Measurements from ENCODE around the gene MBD6.
"Not testable (repeated sequence)": the region's sequence is repeated elsewhere in the genome, so short reads cannot be mapped to it uniquely, and the experiment has no call there.

MBD6 gene

DNA sequence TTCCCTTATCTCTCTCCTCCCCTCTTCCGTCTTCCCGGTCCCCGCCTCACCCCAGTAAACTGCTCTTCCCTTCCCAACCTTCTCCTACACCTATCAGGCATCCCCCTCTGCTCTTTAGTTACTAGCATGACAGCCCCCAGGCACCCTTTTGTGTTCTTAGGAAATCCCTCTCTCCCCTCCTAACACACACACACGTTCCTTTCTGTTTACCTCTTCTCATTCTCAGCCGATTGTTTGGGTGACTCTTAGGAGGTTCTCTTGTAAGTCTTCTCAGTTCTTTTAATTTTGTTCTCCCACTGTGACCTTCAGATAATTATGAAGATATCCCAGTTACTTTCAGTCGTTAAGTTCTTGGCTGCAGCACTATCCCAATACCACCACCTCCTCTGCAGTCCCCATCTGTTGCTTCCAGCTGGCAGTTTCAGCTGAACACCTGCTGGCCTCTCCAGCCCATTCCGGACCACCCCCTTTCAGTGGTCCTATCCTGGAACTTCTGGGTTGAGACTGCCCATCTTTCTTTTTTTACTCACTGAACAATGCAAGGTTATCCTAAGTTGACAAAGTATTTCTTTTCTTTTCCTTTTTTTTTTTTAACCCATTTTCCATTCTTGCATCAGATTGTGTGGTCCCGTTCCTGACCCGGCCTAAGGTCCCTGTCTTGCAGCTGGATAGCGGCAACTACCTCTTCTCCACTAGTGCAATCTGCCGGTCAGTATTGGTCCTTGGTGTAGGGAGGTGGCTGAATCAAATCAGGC lies 34.0 kb upstream of the MBD6 start:
- no peak for DNase-seq (ENCODE audit: low read depth in 3 of 3)

DNA sequence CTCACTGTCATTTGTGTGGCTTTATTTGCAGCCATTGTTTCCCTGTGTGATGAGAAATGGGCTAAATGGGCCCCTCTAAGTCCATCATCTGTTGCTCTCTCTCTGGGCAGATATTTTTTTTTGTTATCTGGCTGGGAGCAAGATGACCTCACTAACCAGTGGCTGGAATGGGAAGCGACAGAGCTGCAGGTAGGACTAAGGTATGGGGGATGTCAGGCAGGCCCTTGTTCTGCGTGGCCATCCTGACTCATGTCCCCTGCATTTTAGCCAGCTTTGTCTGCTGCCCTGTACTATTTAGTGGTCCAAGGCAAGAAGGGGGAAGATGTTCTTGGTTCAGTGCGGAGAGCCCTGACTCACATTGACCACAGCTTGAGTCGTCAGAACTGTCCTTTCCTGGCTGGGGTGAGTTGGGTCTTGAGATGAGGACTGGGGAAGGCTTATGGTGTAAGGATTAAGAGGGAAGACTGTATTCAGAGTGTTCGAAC lies 33.4 kb upstream of the MBD6 start:
- DNase-seq (ENCODE audit: low read depth in 3 of 3), result no peak

GRCh38 chr12:57490126-57490525 lies 32.5 kb upstream of the MBD6 start:
- DNase-seq (ENCODE audit: low read depth in 3 of 3), result no peak

DNA sequence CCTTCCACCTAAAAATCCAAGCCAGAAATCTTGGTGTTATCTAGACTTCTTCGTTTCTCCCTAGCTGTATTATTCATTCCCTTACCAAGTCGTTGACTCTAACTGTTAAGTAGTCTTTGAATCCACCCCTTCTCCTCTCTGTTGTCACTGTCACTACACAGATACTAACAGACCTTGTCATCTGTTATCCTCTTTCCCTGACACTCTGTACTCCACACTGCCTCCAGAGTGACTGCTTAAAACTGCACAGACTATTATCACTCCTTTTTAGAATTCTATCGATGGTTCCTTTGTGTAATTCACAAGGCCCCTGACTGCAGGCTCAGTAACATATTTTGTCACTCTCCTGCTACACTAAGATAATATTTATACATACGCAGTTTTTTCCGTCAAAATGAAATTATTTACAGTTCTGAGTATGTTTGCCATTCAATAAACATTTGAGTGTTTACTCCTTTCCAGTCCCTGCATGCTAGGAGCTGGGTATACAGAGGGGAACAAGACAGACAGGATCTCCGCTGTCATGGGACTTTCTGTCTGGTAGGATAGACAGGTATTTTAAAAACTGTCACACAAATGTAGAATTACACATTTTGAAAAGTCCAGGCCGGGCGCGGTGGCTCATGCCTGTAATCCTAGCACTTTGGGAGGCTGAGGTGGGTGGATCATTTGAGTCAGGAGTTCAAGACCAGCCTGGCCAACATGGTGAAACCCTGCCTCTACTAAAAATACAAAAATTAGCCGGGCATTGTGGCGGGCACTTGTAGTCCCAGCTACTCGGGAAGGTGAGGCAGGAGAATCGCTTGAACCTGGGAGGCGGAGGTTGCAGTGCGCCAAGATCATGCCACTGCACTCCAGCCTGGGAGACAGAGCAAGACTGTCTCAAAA lies 31.0 kb upstream of the MBD6 start:
- no peak for DNase-seq (ENCODE audit: low read depth in 3 of 3)

- not testable (repeated sequence) for DNase-seq (ENCODE audit: low read depth in 3 of 3)
Observed at GRCh38 chr12:57495051-57495701, 27.4 kb upstream of the MBD6 start.

DNA sequence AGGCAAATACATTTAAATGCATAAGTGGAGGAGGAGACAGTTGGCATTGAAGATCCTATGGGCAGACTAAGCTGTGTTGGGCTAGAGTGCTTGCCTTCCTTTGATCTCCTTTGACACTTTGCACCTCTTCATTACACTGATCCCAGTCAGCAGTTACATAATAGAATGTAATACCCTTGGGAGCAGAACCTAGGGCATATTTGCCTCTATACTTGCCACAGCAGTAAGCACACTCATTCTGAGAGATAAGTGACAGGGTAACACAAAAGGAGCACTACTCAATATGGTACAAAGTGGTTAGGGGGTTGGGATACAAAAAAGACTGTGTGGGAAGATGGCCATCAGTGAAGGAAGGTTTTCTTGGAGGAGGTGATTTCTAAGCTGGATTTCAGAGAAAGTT lies 25.8 kb upstream of the MBD6 start:
- DNase-seq (ENCODE audit: low read depth in 3 of 3), result no peak

- no peak for DNase-seq (ENCODE audit: low read depth in 3 of 3)
Observed at GRCh38 chr12:57497223-57498131, 25.1 kb upstream of the MBD6 start.

- DNase-seq (ENCODE audit: low read depth in 3 of 3), result no peak
Observed at GRCh38 chr12:57498132-57498502, 24.5 kb upstream of the MBD6 start.

- no peak for DNase-seq (ENCODE audit: low read depth in 3 of 3)
Observed at GRCh38 chr12:57498571-57498970, 24.1 kb upstream of the MBD6 start.

DNA sequence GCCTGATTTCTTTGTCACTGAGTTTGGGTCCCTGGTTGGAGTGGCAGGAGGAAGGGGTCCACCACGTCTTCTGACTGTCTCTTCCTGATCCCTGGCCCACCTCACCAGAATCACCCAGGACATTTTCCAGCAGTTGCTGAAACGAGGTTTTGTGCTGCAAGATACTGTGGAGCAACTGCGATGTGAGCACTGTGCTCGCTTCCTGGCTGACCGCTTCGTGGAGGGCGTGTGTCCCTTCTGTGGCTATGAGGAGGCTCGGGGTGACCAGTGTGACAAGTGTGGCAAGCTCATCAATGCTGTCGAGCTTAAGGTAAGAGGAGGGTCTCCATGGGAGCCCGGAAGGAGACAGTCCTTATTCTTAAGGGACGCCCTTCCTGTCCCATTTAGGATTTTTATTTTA lies 22.4 kb upstream of the MBD6 start:
- DNase-seq (ENCODE audit: low read depth in 3 of 3), result no peak

- DNase-seq (ENCODE audit: low read depth in 3 of 3), result not testable (repeated sequence)
Observed at GRCh38 chr12:57502311-57502969, 20.2 kb upstream of the MBD6 start.

DNA sequence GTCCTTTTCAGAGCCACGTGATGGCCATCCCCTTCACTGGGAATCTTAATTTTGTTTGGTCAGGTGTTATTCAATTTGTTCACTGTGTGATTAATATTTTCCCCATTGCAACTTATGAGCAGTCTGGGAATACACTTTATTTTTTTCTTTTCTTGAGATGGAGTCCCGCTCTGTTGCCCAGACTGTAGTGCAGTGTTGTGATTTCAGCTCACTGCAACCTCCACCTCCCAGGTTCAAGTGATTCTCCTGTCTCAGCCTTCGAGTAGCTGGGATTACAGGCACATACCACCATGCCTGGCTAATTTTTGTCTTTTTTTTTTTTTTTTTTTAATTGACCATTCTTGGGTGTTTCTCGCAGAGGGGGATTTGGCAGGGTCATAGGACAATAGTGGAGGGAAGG lies 16.1 kb upstream of the MBD6 start:
- not testable (repeated sequence) for DNase-seq (ENCODE audit: low read depth in 3 of 3)

- DNase-seq (ENCODE audit: low read depth in 3 of 3), result not testable (repeated sequence)
Observed at GRCh38 chr12:57507796-57508195, 14.8 kb upstream of the MBD6 start.

- no peak for DNase-seq (ENCODE audit: low read depth in 3 of 3)
Observed at GRCh38 chr12:57511161-57511560, 11.5 kb upstream of the MBD6 start.

- DNase-seq (ENCODE audit: low read depth in 3 of 3), result no peak
Observed at GRCh38 chr12:57511588-57512325, 10.9 kb upstream of the MBD6 start.

DNA sequence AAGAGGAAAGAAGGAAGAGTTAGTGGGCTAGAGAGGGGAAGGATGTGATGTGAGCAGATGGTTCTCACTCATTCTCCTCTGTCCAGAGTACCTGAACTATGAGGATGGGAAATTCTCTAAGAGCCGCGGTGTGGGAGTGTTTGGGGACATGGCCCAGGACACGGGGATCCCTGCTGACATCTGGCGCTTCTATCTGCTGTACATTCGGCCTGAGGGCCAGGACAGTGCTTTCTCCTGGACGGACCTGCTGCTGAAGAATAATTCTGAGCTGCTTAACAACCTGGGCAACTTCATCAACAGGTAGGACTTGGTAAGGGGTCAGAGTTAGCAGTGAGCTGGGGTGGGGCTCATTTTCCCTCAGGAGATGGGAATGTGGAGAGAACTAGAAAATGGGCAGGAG lies 10.0 kb upstream of the MBD6 start:
- no peak for DNase-seq (ENCODE audit: low read depth in 3 of 3)

GRCh38 chr12:57513266-57513665 lies 9.4 kb upstream of the MBD6 start:
- no peak for DNase-seq (ENCODE audit: low read depth in 3 of 3)

DNA sequence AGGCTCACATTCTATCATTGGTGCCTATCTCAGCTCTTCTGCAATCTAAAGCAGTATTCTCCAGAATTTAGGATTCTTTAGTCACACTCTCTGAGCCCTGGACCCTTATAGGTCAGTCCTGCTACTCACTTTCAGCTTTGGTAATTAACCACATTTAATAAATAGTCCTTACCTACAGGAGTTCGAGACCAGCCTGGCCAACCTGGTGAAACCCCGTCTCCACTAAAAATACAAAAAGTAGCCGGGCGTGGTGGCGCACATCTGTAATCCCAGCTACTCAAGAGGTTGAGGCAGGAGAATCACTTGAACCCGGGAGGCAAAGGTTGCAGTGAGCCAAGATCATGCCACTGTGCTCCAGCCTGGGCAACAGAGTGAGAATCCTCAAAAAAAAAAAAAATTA lies 8.9 kb upstream of the MBD6 start:
- DNase-seq (ENCODE audit: low read depth in 3 of 3), result not testable (repeated sequence)

DNA sequence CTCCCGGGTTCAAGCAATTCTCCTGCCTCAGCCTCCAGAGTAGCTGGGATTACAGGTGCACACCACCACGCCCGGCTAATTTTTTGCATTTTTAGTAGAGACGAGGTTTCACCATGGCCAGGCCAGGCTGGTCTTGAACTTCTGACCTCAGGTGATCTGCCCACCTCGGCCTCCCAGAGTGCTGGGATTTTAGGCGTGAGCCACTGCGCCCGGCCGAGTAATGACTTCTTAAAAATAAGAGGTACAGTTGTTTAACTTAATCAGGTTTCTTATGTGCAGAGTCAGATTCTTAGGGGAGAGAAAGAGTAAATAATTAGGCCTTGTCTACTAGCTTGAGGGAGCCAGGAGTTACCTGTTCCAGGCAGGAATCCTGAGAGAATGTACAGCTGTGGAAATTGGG lies 8.4 kb upstream of the MBD6 start:
- not testable (repeated sequence) for DNase-seq (ENCODE audit: low read depth in 3 of 3)
